A549 treated with DMSO at 1 μM for 4 hours (cell line): ENCODE data around the gene RABGAP1. TPM values are rescaled to one million over a fixed set of nuclear protein-coding genes. Genes with fewer than 3 reads are reported as not detected.

Experiments
- total RNA-seq: library from RNA; stranded (reverse); fragments of 200-300 nt; extraction: Qiagen RNA extraction; gene quantifications from 5 replicates; pipeline ENCODE4 v1.2.3, GENCODE V29; 2022; ENCODE audit warnings: low read depth

Gene RABGAP1
- total RNA-seq: 13.4 to 16.6 TPM (median 15.3 TPM) in 5 replicates

DNA sequence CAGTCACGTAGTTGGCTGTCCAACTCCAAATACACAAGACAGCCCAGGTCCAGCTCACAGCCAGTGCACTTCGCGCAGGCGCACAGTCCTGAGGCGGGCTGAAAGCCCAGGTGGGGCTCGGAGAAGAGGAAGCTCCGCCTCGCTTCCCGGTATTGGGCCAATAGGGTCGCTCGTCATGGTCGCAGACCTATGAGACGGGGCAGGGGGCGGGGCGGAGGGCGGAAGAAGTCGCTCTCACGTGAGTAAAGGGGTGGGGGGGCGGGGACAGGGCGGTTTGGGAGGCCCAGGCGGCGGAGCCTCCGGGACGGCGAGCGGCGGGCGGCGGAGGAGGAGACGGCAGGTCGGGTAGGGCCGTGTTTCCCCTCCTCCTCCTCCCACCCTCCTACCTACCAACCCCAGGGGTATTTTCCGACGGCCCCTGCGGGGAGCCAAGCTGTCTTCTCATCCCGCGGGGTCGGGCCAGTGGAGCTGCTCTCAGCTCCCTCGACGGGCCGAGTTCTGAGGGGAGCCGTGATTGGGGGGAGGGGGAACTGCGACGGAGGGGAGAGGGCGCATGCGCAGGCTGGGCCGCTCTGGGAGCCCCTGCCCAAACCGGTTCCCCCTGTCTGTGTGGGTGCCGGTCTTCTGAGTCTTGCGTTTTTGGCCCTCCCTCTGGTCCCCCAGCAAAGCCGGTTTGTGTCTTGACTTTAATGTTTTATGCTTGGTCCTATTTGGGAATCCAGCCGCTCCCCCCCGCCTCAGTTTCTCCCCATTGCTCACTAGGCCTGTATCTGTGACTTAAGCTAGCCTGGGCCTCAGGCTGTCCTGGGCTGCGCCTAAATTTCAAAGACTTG lies at the start of gene RABGAP1:
TSS of gene RABGAP1 (plus strand) at position 272 of the 833 bp plus-strand sequence. CDS start 16,040 bp downstream, outside the sequence.

DNA sequence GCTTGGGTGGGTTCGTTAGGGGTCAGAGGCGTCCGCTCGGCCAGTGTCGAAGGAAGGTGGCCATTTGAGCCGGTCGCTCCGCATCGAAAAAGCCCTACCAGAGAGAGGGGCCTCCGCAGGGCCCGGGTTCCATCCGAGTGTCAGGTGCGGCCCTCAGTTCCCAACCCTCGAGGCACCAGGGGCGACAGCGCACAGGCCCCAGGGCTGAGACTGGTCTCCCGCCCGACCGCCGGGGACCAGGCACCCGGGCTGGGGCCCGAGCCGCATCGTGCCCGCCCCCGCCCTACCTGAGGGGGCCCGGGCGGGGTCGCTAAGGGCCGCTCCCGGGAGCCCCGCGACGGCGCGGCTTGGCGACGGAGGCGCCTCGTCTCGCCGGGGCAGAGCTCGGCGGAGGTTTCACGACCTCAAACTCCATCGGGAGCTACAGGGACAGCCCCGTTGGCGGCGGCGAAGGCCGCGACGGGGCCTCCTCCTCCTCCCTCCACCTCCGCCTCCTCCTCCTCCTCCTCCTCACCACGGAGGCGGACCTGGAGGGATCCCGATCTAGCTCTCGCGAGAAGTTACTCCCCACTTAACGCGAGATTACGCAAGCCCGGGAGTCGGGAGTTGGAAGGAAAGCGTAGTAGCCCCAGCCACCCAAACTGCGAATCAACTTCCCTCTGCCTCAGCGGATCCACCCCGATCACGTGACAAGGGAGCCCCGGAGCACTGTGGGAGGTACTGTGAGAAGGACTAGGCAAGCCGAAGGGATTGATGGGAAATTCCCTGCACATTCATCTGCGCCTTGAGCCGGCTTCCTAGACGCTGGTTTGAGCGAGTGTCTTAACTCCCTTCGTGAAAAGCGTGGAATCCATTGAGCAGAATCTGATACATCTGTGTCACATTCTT lies 35.8 kb upstream of the RABGAP1 start, which contains the start of gene RC3H2:
TSS of gene RC3H2 (minus strand) at position 537 of the 888 bp plus-strand sequence. CDS start 7,850 bp downstream, outside the sequence.

DNA sequence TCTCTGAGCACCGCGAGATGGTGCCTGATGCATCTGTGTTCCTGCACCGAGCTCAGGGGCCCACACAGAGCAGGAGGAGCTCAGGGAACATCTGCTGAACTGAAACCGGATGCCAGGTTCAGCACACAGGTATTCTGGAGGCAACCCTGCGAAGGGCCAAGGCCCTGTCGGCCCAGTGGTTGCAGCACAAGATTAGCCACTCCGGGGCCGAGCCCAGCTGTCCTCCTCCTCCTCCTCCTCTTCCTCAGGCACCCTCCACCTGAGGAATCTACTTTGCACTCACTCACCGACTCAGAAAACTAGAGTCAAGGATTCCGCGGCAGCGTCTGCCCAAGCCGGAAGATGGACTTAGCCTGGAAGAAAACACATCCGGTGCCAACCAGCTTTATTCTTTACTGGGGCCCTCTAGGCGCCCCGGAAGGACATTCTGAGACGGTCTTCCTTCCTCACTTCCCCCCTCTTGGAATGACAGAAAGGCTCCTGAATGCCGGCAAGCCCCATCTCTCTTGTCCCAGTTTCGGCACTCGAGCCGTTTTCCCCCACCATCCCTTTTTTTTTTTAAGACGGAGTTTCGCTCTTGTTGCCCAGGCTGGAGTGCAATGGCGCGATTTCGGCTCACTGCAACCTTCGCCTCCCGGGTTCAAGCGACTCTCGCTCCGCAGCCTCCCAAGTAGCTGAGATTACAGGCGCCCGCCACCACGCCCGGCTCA lies 27.7 kb upstream of the RABGAP1 start, which contains the start of gene ZBTB6:
TSS of gene ZBTB6 (minus strand) at position 360 of the 710 bp plus-strand sequence. CDS start 1,251 bp downstream, outside the sequence.

DNA sequence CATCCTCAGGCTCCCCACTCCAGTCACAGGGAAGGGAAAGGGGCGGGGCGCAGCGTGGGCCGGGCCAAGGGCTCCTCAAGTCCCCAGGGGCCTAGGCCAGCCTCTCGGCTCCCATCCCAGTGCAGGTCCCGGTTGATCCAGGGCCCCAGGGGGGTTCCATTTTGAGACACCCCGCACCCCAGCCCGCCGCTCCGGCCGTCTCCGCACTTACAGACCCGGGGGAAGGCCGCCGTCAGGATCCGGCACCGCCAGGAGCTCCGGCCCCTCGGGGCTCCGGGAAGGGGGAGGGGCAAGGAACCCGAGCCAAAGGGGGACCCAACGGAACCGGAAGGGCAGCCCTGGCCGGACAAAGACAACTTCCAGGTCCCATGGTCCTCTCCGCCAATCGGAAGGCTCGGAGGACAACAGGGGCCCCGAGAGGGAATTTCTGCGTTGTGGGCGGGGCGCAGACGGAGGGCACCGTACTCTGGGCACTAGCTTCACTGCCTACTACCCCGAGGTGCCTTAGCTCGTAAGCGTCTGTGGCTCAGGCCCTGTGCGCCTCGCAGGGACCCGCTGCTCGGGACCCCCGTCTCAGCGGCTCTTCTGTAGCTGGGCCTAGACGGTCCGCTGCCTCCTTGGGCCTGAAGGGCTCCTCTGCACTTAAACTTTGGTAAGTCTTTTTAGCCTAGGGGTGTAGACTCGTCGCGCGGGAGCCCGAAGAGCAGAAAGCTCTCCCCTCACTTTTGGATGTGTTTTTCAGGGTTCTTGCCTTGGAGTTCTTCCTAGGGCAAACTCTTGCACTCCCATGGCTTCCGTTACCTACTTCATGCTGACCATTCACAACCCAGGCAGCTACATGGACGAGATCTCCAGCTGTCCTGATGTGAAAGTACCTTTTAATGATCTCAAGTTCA lies 9.3 kb upstream of the RABGAP1 start, which contains the start of gene ZBTB26:
TSS of gene ZBTB26 (minus strand) at position 287 of the 896 bp plus-strand sequence. CDS start 11,578 bp downstream, outside the sequence.

DNA sequence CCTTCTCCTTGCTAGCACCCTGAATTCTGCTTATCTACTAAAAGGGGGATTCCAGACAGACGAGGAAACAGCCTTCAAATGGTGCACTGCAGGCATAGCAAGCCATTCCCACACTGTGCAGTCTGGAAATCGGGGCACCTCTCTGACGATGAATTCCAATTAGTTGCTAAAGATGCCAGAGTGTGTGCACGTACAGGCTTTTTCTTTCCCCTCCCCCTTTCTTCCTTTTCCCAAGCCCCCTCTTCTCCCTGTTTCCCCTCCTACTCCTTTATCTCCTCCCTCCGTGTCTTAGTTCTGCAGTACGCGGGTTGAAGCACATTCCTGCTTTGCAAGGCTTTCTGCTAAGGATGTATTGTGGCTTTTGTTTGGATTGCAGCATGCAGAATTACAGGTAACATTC lies 92.5 kb downstream of the RABGAP1 start, which contains the start of gene GPR21:
TSS of gene GPR21 (plus strand) at position 316 of the 400 bp plus-strand sequence. CDS start 900 bp downstream, outside the sequence.

Other genes starting within 250 kb of the RABGAP1 start
- not detected in 5 replicates for gene OR1L4, start 217.0 kb upstream of the RABGAP1 start, total RNA-seq
- not detected in 5 replicates for gene OR1L6, start 198.7 kb upstream of the RABGAP1 start, total RNA-seq
- not detected in 5 replicates for gene OR5C1, start 152.1 kb upstream of the RABGAP1 start, total RNA-seq
- not detected in 5 replicates for gene OR1K1, start 140.9 kb upstream of the RABGAP1 start, total RNA-seq
- 16.6 to 21.0 TPM (median 20.1 TPM) in 5 replicates for gene PDCL, start 112.4 kb upstream of the RABGAP1 start, total RNA-seq
- 19.5 to 28.0 TPM (median 23.8 TPM) in 5 replicates for gene RC3H2, start 35.7 kb upstream of the RABGAP1 start, total RNA-seq
- 5.6 to 7.2 TPM (median 6.5 TPM) in 5 replicates for gene ZBTB6, start 27.7 kb upstream of the RABGAP1 start, total RNA-seq
- 1.9 to 2.6 TPM (median 2.5 TPM) in 5 replicates for gene ZBTB26, start 9.5 kb upstream of the RABGAP1 start, total RNA-seq
- gene GPR21, start 92.6 kb downstream of the RABGAP1 start, total RNA-seq: not detected in 5 replicates